ENCODE results near the gene MYOCD. TPM values are rescaled to one million over a fixed set of nuclear protein-coding genes. Genes with fewer than 3 reads are reported as not detected.
"Not testable (repeated sequence)": the region's sequence is repeated elsewhere in the genome, so short reads cannot be mapped to it uniquely, and the experiment has no call there.

Gene MYOCD
- not detected in 2 replicates for total RNA-seq

- intact Hi-C loops (cut with micrococcal nuclease), result loop anchor here (5.0 kb wide), 1 partner anchor 408 kb away; no protein-coding TSS in a partner anchor
Measured at GRCh38 chr17:12665263-12666210, at the start of gene MYOCD. Gene MYOCD, plus strand, starts transcription at chr17:12665890. Its CDS starts 299 bp downstream, at chr17:12666189.

DNA sequence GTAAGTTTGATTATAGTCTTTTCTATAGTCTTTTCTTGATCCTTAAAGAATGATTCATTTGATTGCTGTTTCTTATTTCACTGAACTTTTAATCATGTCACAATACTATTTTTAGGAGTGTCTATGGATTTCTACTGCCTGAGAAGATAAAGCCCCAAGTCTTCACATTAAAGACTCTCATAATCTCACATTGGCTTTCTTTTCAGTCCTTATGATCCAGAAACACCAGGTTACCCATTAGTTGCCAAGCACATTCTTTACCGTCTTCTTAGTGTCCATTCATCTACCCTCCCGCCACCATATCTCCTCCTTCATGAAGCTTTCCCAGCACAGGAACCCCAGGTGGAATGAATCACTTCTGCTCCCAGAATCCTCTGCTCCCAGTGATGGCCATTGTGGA, 49.5 kb upstream of the MYOCD start:
- intact Hi-C loops (cut with micrococcal nuclease), result loop anchor here (10.0 kb wide), 1 partner anchor 81 kb away; no protein-coding TSS in a partner anchor

GRCh38 chr17:12618557-12618956, 47.1 kb upstream of the MYOCD start:
- intact Hi-C loops (cut with micrococcal nuclease), result loop anchor here (10.0 kb wide), 1 partner anchor 84 kb away; no protein-coding TSS in a partner anchor

GRCh38 chr17:12619459-12620199, 46.1 kb upstream of the MYOCD start:
- intact Hi-C loops (cut with micrococcal nuclease), result loop anchor here (10.0 kb wide), 1 partner anchor 85 kb away; no protein-coding TSS in a partner anchor

- intact Hi-C loops (cut with micrococcal nuclease), result no loop called here
Measured at GRCh38 chr17:12620200-12620720, 45.4 kb upstream of the MYOCD start.

- intact Hi-C loops (cut with micrococcal nuclease), result no loop called here
Measured at GRCh38 chr17:12622726-12623125, 43.0 kb upstream of the MYOCD start.

- intact Hi-C loops (cut with micrococcal nuclease), result no loop called here
Measured at GRCh38 chr17:12623220-12623848, 42.4 kb upstream of the MYOCD start.

- intact Hi-C loops (cut with micrococcal nuclease), result no loop called here
Measured at GRCh38 chr17:12624211-12624610, 41.5 kb upstream of the MYOCD start.

GRCh38 chr17:12625092-12625491, 40.6 kb upstream of the MYOCD start:
- intact Hi-C loops (cut with micrococcal nuclease), result no loop called here

GRCh38 chr17:12627177-12627629, 38.5 kb upstream of the MYOCD start:
- intact Hi-C loops (cut with micrococcal nuclease), result no loop called here

DNA sequence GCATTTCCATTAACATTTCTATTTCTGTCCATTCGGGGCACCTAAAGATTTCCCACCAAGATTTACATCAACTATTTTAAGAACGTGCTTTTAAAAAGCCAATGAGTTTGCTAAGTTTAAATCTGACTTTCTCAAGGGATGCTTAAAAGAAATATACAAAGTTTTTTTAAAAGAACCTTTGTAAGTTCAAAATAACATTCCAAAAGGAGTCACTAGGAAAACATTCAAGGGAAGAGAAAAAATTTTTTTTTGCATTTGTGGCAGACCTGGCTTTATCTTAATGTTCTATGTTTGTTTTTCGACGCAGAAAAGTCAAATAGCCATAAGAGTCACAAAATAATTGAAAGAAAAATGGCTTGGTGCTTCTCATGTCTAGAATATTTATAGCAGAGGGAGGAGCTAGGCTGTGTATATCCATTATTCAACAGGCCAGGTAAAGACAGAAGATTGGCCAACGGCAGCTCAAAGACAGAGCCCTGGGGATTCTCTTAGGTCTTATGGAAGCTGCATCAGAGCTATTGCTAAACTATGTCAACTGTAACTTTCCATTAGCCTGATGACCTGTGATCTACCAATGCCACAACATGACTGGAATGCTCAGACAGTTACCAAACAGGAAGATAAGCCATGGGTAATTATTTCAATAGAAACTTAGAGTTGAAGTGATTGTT, 37.8 kb upstream of the MYOCD start:
- intact Hi-C loops (cut with micrococcal nuclease), result no loop called here

DNA sequence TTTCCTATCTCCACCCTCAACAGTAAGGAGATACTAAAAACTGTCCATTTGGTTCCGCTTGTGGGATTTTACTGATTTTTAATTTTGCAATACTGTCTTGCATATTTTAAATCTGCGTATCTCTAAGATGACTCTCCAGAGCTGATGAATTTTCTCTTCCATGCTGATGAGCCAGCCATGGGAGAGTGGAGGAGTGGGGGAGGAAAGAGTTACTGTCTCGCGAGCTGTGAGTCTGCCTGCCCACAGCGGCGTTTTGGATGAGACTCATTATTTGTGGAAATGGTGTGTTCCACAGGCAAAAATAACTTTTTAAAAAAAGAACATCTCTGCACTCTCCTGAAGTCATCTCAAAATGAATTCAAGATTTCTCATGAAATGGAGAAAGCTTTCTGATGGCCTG, 34.6 kb upstream of the MYOCD start:
- intact Hi-C loops (cut with micrococcal nuclease), result no loop called here

GRCh38 chr17:12632785-12633184, 32.9 kb upstream of the MYOCD start:
- intact Hi-C loops (cut with micrococcal nuclease), result no loop called here

- intact Hi-C loops (cut with micrococcal nuclease), result no loop called here
Measured at GRCh38 chr17:12634789-12635414, 30.8 kb upstream of the MYOCD start.

GRCh38 chr17:12635996-12636395, 29.7 kb upstream of the MYOCD start:
- intact Hi-C loops (cut with micrococcal nuclease), result not testable (repeated sequence)

DNA sequence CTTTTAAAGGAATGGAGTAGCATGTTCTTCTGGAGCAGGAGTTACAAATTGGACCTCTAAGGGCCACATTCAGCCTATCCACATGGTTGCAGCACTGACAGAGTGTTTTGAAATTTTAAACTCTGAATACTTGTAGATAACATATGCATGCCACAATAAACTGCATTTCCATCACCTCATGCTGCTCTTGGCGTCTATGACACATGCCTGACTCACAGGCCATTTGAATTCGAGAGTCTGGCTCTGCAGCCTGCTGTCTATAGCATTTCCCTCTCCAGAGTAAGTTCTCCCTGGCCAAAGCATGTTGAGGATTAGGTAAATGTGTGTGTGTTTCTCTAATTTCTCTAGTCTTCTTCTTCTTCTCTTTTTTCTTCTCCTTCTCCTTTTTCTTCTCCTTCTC, 28.7 kb upstream of the MYOCD start:
- intact Hi-C loops (cut with micrococcal nuclease), result no loop called here

DNA sequence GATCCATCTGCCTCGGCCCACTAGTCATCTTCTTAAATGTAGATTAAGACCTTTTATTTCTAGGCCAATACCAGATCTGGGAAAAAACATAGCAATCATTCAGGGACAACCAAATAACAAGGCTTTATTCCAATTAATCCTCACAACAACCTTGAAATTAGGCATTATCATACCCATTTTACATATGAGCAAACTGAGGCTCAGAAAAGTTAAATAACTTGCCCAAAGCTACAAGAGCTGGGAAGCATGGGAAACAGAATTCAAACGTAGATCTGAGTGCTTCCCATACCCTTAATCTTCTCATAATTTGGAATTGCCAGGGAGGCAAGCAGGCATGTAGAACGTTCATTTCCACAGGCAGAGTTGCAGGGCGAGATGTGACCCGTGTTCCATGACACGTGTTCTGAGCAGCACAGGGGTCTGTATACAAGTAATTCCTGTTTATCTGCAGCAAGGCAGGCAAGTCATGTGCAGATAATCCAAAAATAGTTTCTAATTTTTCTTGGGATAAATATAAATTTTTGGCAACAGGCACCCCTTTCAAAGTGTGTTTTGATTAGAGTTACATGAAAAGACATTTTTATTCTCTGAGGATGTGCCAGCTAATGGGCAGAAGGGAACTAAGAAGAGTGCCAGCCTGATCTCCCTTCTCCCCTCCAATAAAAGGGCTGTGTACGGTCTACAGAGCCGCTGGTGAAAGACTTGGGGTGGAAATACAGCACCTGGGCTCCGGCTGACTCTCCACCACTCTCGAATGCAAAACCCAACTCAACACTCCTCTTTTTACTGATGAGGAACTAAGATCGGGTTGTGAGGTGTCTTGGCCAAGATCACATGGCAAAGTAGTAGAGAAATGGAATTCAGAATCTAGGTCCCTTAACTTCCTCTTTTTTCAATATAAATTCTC, 27.7 kb upstream of the MYOCD start:
- intact Hi-C loops (cut with micrococcal nuclease), result no loop called here

DNA sequence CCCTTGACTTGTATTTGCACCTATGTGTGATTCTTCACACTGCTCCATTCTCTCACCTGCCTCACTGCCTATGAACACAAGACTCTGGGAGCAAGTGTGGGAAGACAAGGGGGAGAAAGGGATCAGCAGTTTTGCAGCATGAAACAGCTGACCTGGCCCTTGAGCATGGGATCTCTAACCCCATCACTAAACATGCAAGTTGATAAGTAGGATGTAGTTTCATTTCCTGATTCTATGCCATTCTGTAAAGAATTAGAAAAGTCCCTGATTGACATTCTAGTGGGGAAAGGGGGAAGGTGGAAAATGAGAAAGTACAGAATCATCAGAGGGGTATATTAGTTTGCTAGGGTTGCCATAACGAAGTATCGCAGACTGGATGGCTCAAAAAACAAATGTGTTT, 25.3 kb upstream of the MYOCD start:
- intact Hi-C loops (cut with micrococcal nuclease), result no loop called here

- intact Hi-C loops (cut with micrococcal nuclease), result no loop called here
Measured at GRCh38 chr17:12641084-12641483, 24.6 kb upstream of the MYOCD start.
